Measurements from ENCODE around the gene EPHA3.

EPHA3 gene

GRCh38 chr3:89260721-89261120, 153.3 kb downstream of the EPHA3 start:
- no peak overlapping the region for H3K4me3 ChIP-seq (ENCODE audit: low read length, poor library complexity, severe bottlenecking)
- H3K9me3 ChIP-seq (ENCODE audit: insufficient read depth, low read depth, low read length) = no peaks in the 10 kb centered on the region
- no peaks in the 10 kb centered on the region for H3K36me3 ChIP-seq (ENCODE audit: insufficient read depth, low read length)
- no peaks in the 10 kb centered on the region for H3K27me3 ChIP-seq (ENCODE audit: insufficient read depth, low read length, poor library complexity, severe bottlenecking)
- no peak overlapping the region for H3K9ac ChIP-seq (ENCODE audit: low read depth, low read length, poor library complexity, severe bottlenecking)
- H3K4me2 ChIP-seq (ENCODE audit: low read depth, low read length, poor library complexity, severe bottlenecking) = no peak overlapping the region
- no peaks in the 10 kb centered on the region for H3F3A ChIP-seq (ENCODE audit: low read depth)
- peak overlapping the region; percentile 77 for H2AFZ ChIP-seq (ENCODE audit: low read length)
- H3K79me2 ChIP-seq (ENCODE audit: insufficient read depth, low read length) = no peaks in the 10 kb centered on the region
- no peaks in the 10 kb centered on the region for H3K4me1 ChIP-seq (ENCODE audit: insufficient read depth, low read length, poor library complexity, severe bottlenecking)
- no peaks in the 10 kb centered on the region for H3K9me2 ChIP-seq (replicated peaks; ENCODE audit: low read depth, low read length)
- no peaks in the 10 kb centered on the region for H4K20me1 ChIP-seq (ENCODE audit: insufficient read depth, low read length, poor library complexity, severe bottlenecking)
- TF ChIP-seq EZH2phosphoT487 (IDR thresholded peaks at IDR 0.05; ENCODE audit: borderline replicate concordance) = no peak
- TF ChIP-seq, protein P1, sequence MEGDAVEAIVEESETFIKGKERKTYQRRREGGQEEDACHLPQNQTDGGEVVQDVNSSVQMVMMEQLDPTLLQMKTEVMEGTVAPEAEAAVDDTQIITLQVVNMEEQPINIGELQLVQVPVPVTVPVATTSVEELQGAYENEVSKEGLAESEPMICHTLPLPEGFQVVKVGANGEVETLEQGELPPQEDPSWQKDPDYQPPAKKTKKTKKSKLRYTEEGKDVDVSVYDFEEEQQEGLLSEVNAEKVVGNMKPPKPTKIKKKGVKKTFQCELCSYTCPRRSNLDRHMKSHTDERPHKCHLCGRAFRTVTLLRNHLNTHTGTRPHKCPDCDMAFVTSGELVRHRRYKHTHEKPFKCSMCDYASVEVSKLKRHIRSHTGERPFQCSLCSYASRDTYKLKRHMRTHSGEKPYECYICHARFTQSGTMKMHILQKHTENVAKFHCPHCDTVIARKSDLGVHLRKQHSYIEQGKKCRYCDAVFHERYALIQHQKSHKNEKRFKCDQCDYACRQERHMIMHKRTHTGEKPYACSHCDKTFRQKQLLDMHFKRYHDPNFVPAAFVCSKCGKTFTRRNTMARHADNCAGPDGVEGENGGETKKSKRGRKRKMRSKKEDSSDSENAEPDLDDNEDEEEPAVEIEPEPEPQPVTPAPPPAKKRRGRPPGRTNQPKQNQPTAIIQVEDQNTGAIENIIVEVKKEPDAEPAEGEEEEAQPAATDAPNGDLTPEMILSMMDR (conservative IDR thresholded peaks at IDR 0.05; ENCODE audit: low read length) = no peak

GRCh38 chr3:89261673-89262072, 154.3 kb downstream of the EPHA3 start:
- H2AFZ ChIP-seq (ENCODE audit: low read length) = no peak overlapping the region
- no peak overlapping the region for H3K4me3 ChIP-seq (ENCODE audit: low read length, poor library complexity, severe bottlenecking)
- no peaks in the 10 kb centered on the region for H3K36me3 ChIP-seq (ENCODE audit: insufficient read depth, low read length)
- H3K4me1 ChIP-seq (ENCODE audit: insufficient read depth, low read length, poor library complexity, severe bottlenecking) = no peaks in the 10 kb centered on the region
- H3K27me3 ChIP-seq (ENCODE audit: insufficient read depth, low read length, poor library complexity, severe bottlenecking) = no peaks in the 10 kb centered on the region
- no peaks in the 10 kb centered on the region for H4K20me1 ChIP-seq (ENCODE audit: insufficient read depth, low read length, poor library complexity, severe bottlenecking)
- H3K9me3 ChIP-seq (ENCODE audit: insufficient read depth, low read depth, low read length) = no peaks in the 10 kb centered on the region
- no peaks in the 10 kb centered on the region for H3K9me2 ChIP-seq (replicated peaks; ENCODE audit: low read depth, low read length)
- H3K4me2 ChIP-seq (ENCODE audit: low read depth, low read length, poor library complexity, severe bottlenecking) = no peak overlapping the region
- no peak for TF ChIP-seq EZH2phosphoT487 (IDR thresholded peaks at IDR 0.05; ENCODE audit: borderline replicate concordance)
- TF ChIP-seq, protein P1 (conservative IDR thresholded peaks at IDR 0.05; ENCODE audit: low read length) = no peak
- H3F3A ChIP-seq (ENCODE audit: low read depth) = no peaks in the 10 kb centered on the region
- H3K79me2 ChIP-seq (ENCODE audit: insufficient read depth, low read length) = no peaks in the 10 kb centered on the region
- no peak overlapping the region for H3K9ac ChIP-seq (ENCODE audit: low read depth, low read length, poor library complexity, severe bottlenecking)

GRCh38 chr3:89262309-89262929, 155.0 kb downstream of the EPHA3 start:
- Histone ChIP-seq H4K20me1 (ENCODE audit: insufficient read depth, low read length, poor library complexity, severe bottlenecking) (no peaks in the 10 kb centered on the region), H3K9me3 (ENCODE audit: insufficient read depth, low read depth, low read length) (no peaks in the 10 kb centered on the region), H3K79me2 (ENCODE audit: insufficient read depth, low read length) (no peaks in the 10 kb centered on the region), H3K27me3 (ENCODE audit: insufficient read depth, low read length, poor library complexity, severe bottlenecking) (no peaks in the 10 kb centered on the region), H3K4me3 (ENCODE audit: low read length, poor library complexity, severe bottlenecking) (no peak overlapping the region), H3F3A (ENCODE audit: low read depth) (no peaks in the 10 kb centered on the region), H3K4me2 (ENCODE audit: low read depth, low read length, poor library complexity, severe bottlenecking) (no peak overlapping the region), H2AFZ (ENCODE audit: low read length) (no peak overlapping the region), H3K9me2 (replicated peaks; ENCODE audit: low read depth, low read length) (no peaks in the 10 kb centered on the region), H3K4me1 (ENCODE audit: insufficient read depth, low read length, poor library complexity, severe bottlenecking) (no peaks in the 10 kb centered on the region), H3K36me3 (ENCODE audit: insufficient read depth, low read length) (no peaks in the 10 kb centered on the region), H3K9ac (ENCODE audit: low read depth, low read length, poor library complexity, severe bottlenecking) (no peak overlapping the region)
- TF ChIP-seq, protein P1 (conservative IDR thresholded peaks at IDR 0.05; ENCODE audit: low read length) = no peak
- TF ChIP-seq EZH2phosphoT487 (IDR thresholded peaks at IDR 0.05; ENCODE audit: borderline replicate concordance) = no peak
